ENCODE results near the gene STAG1.
"Not testable (repeated sequence)": the region's sequence is repeated elsewhere in the genome, so short reads cannot be mapped to it uniquely, and the experiment has no call there.

Gene STAG1

DNA sequence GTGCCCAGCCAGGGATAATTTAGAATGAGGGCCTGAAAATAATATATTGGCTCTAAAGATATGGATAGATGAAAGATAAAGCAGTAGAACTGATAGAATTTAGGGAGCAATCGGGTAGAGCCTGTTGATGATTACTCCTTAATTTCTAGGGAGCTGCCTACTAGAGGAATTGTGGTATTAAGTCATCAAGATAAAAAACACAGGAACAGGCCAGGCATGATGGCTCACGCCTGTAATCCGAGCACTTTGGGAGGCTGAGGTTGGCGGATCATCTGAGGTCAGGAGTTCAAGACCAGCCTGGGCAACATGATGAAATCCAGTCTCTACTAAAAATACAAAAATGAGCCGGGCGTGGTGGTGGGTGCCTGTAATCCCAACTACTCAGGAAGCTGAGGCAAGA, 371.6 kb downstream of the STAG1 start:
- Histone ChIP-seq H3K4me3 (ENCODE audit: low read depth, low read length) (no peak overlapping the region), H2AFZ (ENCODE audit: low read length, unreplicated experiment) (no peak overlapping the region), H3K27ac (ENCODE audit: low read depth, low read length) (no peak overlapping the region), H3K79me2 (ENCODE audit: control insufficient read depth, insufficient read depth, low read length, unreplicated experiment) (no peaks in the 10 kb centered on the region), H3K27me3 (ENCODE audit: insufficient read depth, low read length) (no peaks in the 10 kb centered on the region), H3K4me1 (ENCODE audit: control insufficient read depth, insufficient read depth, low read length, unreplicated experiment) (no peaks in the 10 kb centered on the region), H3K36me3 (ENCODE audit: insufficient read depth, low read length) (peaks cover 3% of the 10 kb centered on the region; the same call in 1 of the 2 replicates)

DNA sequence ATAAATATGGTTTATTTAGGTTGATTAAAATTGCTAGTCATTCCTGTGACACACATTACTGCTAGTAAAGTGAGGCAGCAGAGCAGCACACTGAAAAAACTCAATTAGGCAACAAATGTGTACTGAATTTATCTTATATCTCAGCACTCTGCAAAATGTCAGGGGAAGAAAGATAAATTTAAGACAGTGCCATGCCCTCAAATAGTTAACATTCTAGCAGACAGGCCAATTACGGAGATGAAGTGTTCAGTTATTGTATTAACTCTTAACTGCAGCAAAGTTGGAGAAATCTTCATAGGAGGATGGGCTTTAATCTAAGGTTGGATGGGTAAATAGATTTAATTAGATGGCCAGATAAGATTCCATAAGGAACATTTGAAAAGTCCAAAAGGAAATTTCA, 374.2 kb downstream of the STAG1 start:
- H3K36me3 ChIP-seq (ENCODE audit: insufficient read depth, low read length) = peaks cover 3% of the 10 kb centered on the region
- no peaks in the 10 kb centered on the region for H3K4me1 ChIP-seq (ENCODE audit: control insufficient read depth, insufficient read depth, low read length, unreplicated experiment)

DNA sequence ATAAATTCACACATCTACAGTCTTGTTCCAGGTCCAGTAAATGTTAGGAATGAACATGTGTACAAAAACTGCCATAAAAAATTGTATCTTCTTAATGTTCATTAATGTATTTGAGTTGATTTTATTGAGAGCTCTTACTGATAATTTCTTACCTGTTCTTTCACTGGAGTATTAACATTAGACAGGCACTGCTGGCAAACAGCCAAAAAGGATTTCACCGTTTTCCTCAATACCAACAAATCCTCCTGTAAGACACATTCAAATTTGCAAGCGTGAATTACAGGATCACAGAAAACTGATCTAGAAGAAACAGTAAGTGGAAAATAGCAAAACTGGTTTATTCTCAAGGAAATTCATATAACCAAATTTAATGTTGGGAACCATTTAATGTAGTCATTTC, 374.7 kb downstream of the STAG1 start:
- H3K4me3 ChIP-seq (ENCODE audit: low read depth, low read length) = no peak overlapping the region
- no peaks in the 10 kb centered on the region for H3K27me3 ChIP-seq (ENCODE audit: insufficient read depth, low read length)
- no peaks in the 10 kb centered on the region for H3K79me2 ChIP-seq (ENCODE audit: control insufficient read depth, insufficient read depth, low read length, unreplicated experiment)
- no peaks in the 10 kb centered on the region for H3K4me1 ChIP-seq (ENCODE audit: control insufficient read depth, insufficient read depth, low read length, unreplicated experiment)
- H3K27ac ChIP-seq (ENCODE audit: low read depth, low read length) = no peak overlapping the region
- H3K36me3 ChIP-seq (ENCODE audit: insufficient read depth, low read length) = peaks cover 3% of the 10 kb centered on the region
- no peak overlapping the region for H2AFZ ChIP-seq (ENCODE audit: low read length, unreplicated experiment)

More for the DNA sequence above, 374.2 kb downstream of the STAG1 start:
- Histone ChIP-seq H3K27me3 (ENCODE audit: insufficient read depth, low read length) (no peaks in the 10 kb centered on the region), H2AFZ (ENCODE audit: low read length, unreplicated experiment) (no peak overlapping the region), H3K79me2 (ENCODE audit: control insufficient read depth, insufficient read depth, low read length, unreplicated experiment) (no peaks in the 10 kb centered on the region), H3K27ac (ENCODE audit: low read depth, low read length) (no peak overlapping the region), H3K4me3 (ENCODE audit: low read depth, low read length) (no peak overlapping the region)

DNA sequence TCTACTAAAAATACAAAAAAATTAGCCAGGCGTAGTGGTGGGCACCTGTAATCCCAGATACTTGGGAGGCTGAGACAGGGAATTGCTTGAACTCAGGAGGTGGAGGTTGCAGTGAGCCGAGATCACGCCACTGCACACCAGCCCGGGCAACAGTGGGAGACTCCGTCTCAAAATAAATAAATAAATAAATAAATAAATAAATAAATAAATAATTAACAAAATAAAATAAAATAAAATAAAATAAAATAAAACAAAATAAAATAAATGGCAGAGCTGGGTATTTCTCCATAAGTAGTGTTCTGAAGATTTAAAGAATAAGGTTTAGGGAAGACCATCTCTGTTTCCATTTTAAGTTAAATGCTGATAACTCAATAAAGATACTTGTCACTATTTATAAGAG, 376.4 kb downstream of the STAG1 start:
- H3K36me3 ChIP-seq (ENCODE audit: insufficient read depth, low read length); H3K27me3 ChIP-seq (ENCODE audit: insufficient read depth, low read length); H3K27ac ChIP-seq (ENCODE audit: low read depth, low read length); H3K4me3 ChIP-seq (ENCODE audit: low read depth, low read length); H2AFZ ChIP-seq (ENCODE audit: low read length, unreplicated experiment); H3K79me2 ChIP-seq (ENCODE audit: control insufficient read depth, insufficient read depth, low read length, unreplicated experiment); H3K4me1 ChIP-seq (ENCODE audit: control insufficient read depth, insufficient read depth, low read length, unreplicated experiment): not testable (repeated sequence)

DNA sequence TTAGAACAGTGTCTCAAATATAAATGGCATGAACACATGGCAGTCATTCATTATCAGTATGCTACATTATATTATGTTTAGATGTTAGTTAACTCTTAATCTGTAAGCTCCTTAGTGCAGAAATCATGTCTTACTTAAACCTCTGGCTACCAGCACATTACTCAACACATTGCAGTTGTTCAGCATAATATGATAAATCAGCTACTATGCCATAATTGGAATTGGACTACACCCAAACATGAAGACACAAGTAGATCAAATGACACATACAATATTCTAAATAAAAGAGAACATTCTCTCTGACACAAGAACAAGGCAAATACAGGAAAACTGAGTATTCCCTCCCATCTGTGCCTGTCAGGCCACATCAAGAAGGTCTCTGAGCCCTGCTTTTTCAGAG, 385.9 kb downstream of the STAG1 start:
- Histone ChIP-seq H3K27ac (ENCODE audit: low read depth, low read length) (no peak overlapping the region), H3K4me1 (ENCODE audit: control insufficient read depth, insufficient read depth, low read length, unreplicated experiment) (peaks cover 4% of the 10 kb centered on the region), H2AFZ (ENCODE audit: low read length, unreplicated experiment) (no peak overlapping the region), H3K4me3 (ENCODE audit: low read depth, low read length) (no peak overlapping the region), H3K79me2 (ENCODE audit: control insufficient read depth, insufficient read depth, low read length, unreplicated experiment) (no peaks in the 10 kb centered on the region), H3K36me3 (ENCODE audit: insufficient read depth, low read length) (no peaks in the 10 kb centered on the region), H3K27me3 (ENCODE audit: insufficient read depth, low read length) (no peaks in the 10 kb centered on the region)

DNA sequence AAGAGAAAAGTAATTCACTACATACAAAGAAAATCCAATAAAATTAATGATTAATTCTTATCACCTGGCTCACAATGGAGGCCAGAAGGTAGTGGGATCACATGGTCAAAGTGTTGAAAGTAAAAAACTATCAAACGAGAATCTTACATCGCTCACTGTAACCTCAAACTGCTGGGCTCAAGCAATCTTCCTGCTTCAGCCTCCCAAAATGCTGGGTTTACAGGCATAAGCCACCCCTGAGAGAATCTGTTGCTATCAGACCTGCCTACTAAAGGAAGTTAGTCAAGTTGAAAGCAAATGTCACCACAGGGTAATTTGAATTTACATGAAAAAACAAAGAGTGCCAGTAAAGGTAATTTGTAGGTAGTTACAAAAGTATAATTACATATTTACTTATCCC, 398.7 kb downstream of the STAG1 start:
- Histone ChIP-seq H3K27me3 (ENCODE audit: insufficient read depth, low read length) (no peaks in the 10 kb centered on the region), H3K4me1 (ENCODE audit: control insufficient read depth, insufficient read depth, low read length, unreplicated experiment) (peaks cover 19% of the 10 kb centered on the region), H3K4me3 (ENCODE audit: low read depth, low read length) (no peak overlapping the region), H3K79me2 (ENCODE audit: control insufficient read depth, insufficient read depth, low read length, unreplicated experiment) (no peaks in the 10 kb centered on the region), H2AFZ (ENCODE audit: low read length, unreplicated experiment) (no peak overlapping the region), H3K36me3 (ENCODE audit: insufficient read depth, low read length) (peaks cover 11% of the 10 kb centered on the region; the same call in 1 of the 2 replicates), H3K27ac (ENCODE audit: low read depth, low read length) (no peak overlapping the region)

DNA sequence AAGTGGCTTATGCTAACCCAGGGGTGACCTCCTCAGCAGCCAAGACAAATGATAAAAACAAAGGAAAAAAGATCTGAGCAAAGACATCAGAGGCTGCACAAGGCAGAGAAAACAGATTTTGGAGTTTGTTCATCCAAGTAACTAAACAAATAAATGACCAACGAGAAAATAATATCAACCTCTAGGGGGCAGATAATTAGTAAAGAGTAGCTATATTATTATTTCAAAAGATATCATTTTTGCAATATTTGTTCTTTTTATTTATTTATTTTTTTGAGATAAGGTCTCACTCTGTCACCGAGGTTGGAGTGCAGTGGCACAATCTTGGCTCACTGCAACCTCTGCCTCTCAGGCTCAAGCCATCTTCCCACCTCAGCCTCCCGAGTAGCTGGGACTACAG, 400.3 kb downstream of the STAG1 start:
- no peaks in the 10 kb centered on the region for H3K27me3 ChIP-seq (ENCODE audit: insufficient read depth, low read length)
- no peaks in the 10 kb centered on the region for H3K79me2 ChIP-seq (ENCODE audit: control insufficient read depth, insufficient read depth, low read length, unreplicated experiment)
- H3K27ac ChIP-seq (ENCODE audit: low read depth, low read length) = no peak overlapping the region
- H2AFZ ChIP-seq (ENCODE audit: low read length, unreplicated experiment) = no peak overlapping the region
- H3K4me3 ChIP-seq (ENCODE audit: low read depth, low read length) = no peak overlapping the region
- H3K4me1 ChIP-seq (ENCODE audit: control insufficient read depth, insufficient read depth, low read length, unreplicated experiment) = peaks cover 19% of the 10 kb centered on the region
- peaks cover 11% of the 10 kb centered on the region; the same call in 1 of the 2 replicates for H3K36me3 ChIP-seq (ENCODE audit: insufficient read depth, low read length)

DNA sequence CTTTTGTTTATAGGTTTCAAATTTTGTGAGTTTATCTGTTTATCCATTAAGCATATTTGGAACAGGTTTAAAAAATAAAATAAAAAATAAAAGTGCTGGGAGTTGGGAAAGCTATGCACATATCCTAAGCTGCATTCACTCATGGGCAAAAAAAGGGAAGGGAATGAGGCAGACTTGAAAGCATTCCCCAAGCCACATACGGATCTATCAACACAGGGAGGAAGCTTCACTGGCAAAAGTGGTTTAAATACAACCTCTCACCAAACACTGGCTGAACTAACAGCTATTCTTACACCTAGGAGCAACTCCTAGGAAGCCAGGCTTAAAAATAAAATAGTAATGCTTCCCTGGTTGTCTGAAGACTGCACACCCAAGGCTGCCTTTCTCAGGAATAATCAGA, 400.8 kb downstream of the STAG1 start:
- Histone ChIP-seq H3K36me3 (ENCODE audit: insufficient read depth, low read length) (peaks cover 11% of the 10 kb centered on the region; the same call in 1 of the 2 replicates), H3K79me2 (ENCODE audit: control insufficient read depth, insufficient read depth, low read length, unreplicated experiment) (no peaks in the 10 kb centered on the region), H2AFZ (ENCODE audit: low read length, unreplicated experiment) (no peak overlapping the region), H3K27me3 (ENCODE audit: insufficient read depth, low read length) (no peaks in the 10 kb centered on the region), H3K4me3 (ENCODE audit: low read depth, low read length) (no peak overlapping the region), H3K27ac (ENCODE audit: low read depth, low read length) (no peak overlapping the region; the same call in 1 of the 2 replicates), H3K4me1 (ENCODE audit: control insufficient read depth, insufficient read depth, low read length, unreplicated experiment) (peaks cover 19% of the 10 kb centered on the region)

DNA sequence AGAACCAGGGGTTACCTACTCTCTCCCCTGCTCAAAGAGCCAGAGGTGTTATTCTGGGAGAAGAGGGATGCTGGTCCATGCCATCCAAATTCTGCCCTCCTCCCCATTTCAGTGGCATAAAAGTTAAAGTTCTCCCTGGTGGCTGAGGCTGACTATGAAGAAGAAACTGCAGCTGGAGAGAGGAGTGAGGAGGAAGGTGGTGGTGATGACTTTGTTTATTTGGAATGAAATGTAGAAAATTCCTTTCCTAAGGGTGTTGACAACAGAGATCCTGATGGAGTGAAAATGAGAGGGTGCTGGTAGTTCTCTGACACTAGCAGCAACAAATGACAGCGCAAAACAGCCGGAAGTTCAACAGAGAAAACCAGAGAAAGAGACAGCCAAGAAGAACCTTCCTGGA, 401.6 kb downstream of the STAG1 start:
- no peak overlapping the region; the same call in 1 of the 2 replicates for H3K4me3 ChIP-seq (ENCODE audit: low read depth, low read length)
- H3K79me2 ChIP-seq (ENCODE audit: control insufficient read depth, insufficient read depth, low read length, unreplicated experiment) = no peaks in the 10 kb centered on the region
- no peaks in the 10 kb centered on the region for H3K27me3 ChIP-seq (ENCODE audit: insufficient read depth, low read length)
- no peak overlapping the region for H2AFZ ChIP-seq (ENCODE audit: low read length, unreplicated experiment)
- H3K36me3 ChIP-seq (ENCODE audit: insufficient read depth, low read length) = peaks cover 6% of the 10 kb centered on the region; the same call in 1 of the 2 replicates
- H3K27ac ChIP-seq (ENCODE audit: low read depth, low read length) = peak overlapping the region; percentile 85
- peaks cover 19% of the 10 kb centered on the region for H3K4me1 ChIP-seq (ENCODE audit: control insufficient read depth, insufficient read depth, low read length, unreplicated experiment)

DNA sequence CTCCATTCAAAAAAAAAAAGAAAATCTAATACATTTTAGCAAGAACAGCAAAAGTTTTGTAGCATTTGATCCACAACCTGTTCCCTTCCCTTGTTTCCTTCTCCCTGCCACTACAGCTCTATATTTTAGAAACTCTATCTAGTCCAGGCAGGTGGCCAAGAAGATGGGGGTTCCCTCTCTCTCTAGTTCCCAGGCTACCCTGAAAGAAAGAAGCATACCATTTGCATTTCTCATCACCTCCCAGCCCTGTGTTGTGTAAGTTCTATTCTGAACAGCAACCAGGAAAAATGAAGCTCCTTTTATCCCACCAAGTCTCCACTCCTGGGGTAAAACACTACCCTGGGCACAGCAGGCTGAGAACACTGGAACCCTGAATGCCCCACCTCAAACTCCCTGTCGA, 402.0 kb downstream of the STAG1 start:
- Histone ChIP-seq H3K36me3 (ENCODE audit: insufficient read depth, low read length) (peaks cover 5% of the 10 kb centered on the region; the same call in 1 of the 2 replicates), H3K4me3 (ENCODE audit: low read depth, low read length) (no peak overlapping the region; the same call in 1 of the 2 replicates), H3K27ac (ENCODE audit: low read depth, low read length) (peak overlapping the region; percentile 85), H2AFZ (ENCODE audit: low read length, unreplicated experiment) (no peak overlapping the region), H3K27me3 (ENCODE audit: insufficient read depth, low read length) (no peaks in the 10 kb centered on the region), H3K4me1 (ENCODE audit: control insufficient read depth, insufficient read depth, low read length, unreplicated experiment) (peaks cover 19% of the 10 kb centered on the region), H3K79me2 (ENCODE audit: control insufficient read depth, insufficient read depth, low read length, unreplicated experiment) (no peaks in the 10 kb centered on the region)

DNA sequence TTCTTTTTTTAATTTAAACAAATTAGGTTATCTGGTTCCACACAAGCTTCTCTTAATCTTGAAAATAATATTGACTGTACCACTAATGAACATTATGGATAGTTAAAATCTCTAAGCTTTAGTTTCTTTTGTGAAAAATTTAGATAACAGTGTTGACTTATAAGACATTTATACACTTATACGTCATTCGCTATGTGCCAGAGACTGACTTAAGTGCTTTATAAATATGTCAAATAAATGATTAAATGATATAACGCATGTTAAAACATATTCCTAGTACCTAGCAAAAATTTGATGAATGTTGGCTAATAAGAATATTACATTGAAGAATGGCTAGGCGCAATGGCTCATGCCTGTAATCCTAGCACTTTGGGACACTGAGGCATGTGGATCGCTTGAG, 405.7 kb downstream of the STAG1 start:
- H3K79me2 ChIP-seq (ENCODE audit: control insufficient read depth, insufficient read depth, low read length, unreplicated experiment) = no peaks in the 10 kb centered on the region
- H3K4me3 ChIP-seq (ENCODE audit: low read depth, low read length) = no peak overlapping the region
- H3K4me1 ChIP-seq (ENCODE audit: control insufficient read depth, insufficient read depth, low read length, unreplicated experiment) = peaks cover 32% of the 10 kb centered on the region
- H3K36me3 ChIP-seq (ENCODE audit: insufficient read depth, low read length) = peaks cover 10% of the 10 kb centered on the region
- H3K27ac ChIP-seq (ENCODE audit: low read depth, low read length) = no peak overlapping the region
- no peak overlapping the region for H2AFZ ChIP-seq (ENCODE audit: low read length, unreplicated experiment)
- no peaks in the 10 kb centered on the region for H3K27me3 ChIP-seq (ENCODE audit: insufficient read depth, low read length)
